Caco-2 (cell line): ENCODE measurements around the gene MIOS. TPM values are rescaled to one million over a fixed set of nuclear protein-coding genes. Genes with fewer than 3 reads are reported as not detected.

Source experiments
- BruUV-seq: library from RNA; stranded (reverse); fragments of 400-500 nt; replicated peaks from 2 replicates; lab custom pipeline; 2021; lab: Mats Ljungman, UMichigan
- CTCF ChIA-PET: fragments of 300-600 bp; sonication (Branson Sonifier 250); formaldehyde crosslinking; loops from one replicate; lab custom pipeline; 2022; ENCODE audit warnings: antibody characterized with exemption; lab: Charles Lee
- POLR2A ChIA-PET: fragments of 300-600 bp; sonication (Branson Sonifier 250); formaldehyde crosslinking; loops from one replicate; lab custom pipeline; 2022; ENCODE audit warnings: antibody characterized with exemption; lab: Charles Lee
- DNase-seq, 2 experiments: peaks; one replicate each; pipeline versions ENCODE4 v3.0.0 to v3.0.0-alpha.2; 2020 to 2022
- H3K27me3 ChIP-seq: replicated peaks from 2 replicates; pipeline ENCODE4 v1.6.0; 2011; ENCODE audit warnings: low read length; ENCODE audit not compliant: control insufficient read depth, insufficient read depth
- H3K36me3 ChIP-seq: 2 replicates; pipeline ENCODE4 v1.5.1; 2011; ENCODE audit warnings: low read length; ENCODE audit not compliant: control insufficient read depth, insufficient read depth
- H3K4me1 ChIP-seq: fragments of 250-450 bp; sonication (Bioruptor Pico); 2 replicates; pipeline ENCODE4 v1.5.1; 2020; ENCODE audit warnings: mild to moderate bottlenecking
- H3K4me3 ChIP-seq: 2 replicates; pipeline ENCODE4 v1.5.1; 2011; ENCODE audit warnings: low read depth, mild to moderate bottlenecking, control low read depth, low read length
- H3K9me3 ChIP-seq: fragments of 250-450 bp; sonication (Bioruptor Pico); 2 replicates; pipeline ENCODE4 v1.5.1; 2020; ENCODE audit warnings: mild to moderate bottlenecking, moderate library complexity
- H3K27ac Mint-ChIP-seq: one replicate; pipeline ENCODE4 v1.8.0; 2022; ENCODE audit warnings: mixed read lengths; ENCODE audit not compliant: unreplicated experiment
- H3K27me3 Mint-ChIP-seq: one replicate; pipeline ENCODE4 v1.8.0; 2022; ENCODE audit warnings: mixed read lengths; ENCODE audit not compliant: insufficient read depth, unreplicated experiment
- H3K36me3 Mint-ChIP-seq: one replicate; pipeline ENCODE4 v1.8.0; 2022; ENCODE audit warnings: mild to moderate bottlenecking, mixed read lengths; ENCODE audit not compliant: insufficient read depth, unreplicated experiment
- H3K4me1 Mint-ChIP-seq: one replicate; pipeline ENCODE4 v1.8.0; 2022; ENCODE audit warnings: low read depth, mixed read lengths; ENCODE audit not compliant: unreplicated experiment
- H3K4me3 Mint-ChIP-seq: one replicate; pipeline ENCODE4 v1.8.0; 2022; ENCODE audit warnings: mild to moderate bottlenecking, moderate library complexity, mixed read lengths; ENCODE audit not compliant: unreplicated experiment
- H3K9me3 Mint-ChIP-seq: one replicate; pipeline ENCODE4 v1.8.0; 2022; ENCODE audit warnings: mixed read lengths; ENCODE audit not compliant: unreplicated experiment
- CTCF ChIP-seq, 2 experiments: fragments of 200-600 bp in 1 of 2; IDR thresholded peaks; 1 replicate in 1 of 2; 2 replicates in 1 of 2; pipeline versions ENCODE4 v1.5.1 to v1.8.0; 2011 to 2022; ENCODE audit warnings: antibody characterized with exemption in 1 of 2, control low read depth in 1 of 2, inconsistent platforms in 1 of 2, low read depth in 1 of 2, low read length in 1 of 2, mild to moderate bottlenecking in 1 of 2, moderate library complexity in 1 of 2; ENCODE audit not compliant: insufficient read depth in 1 of 2, severe bottlenecking in 1 of 2, unreplicated experiment in 1 of 2
- intact Hi-C: fragments of 100-400 bp; cut with micrococcal nuclease; formaldehyde crosslinking; loops from one replicate; pipeline ENCODE4 v1.10.0; 2022; ENCODE audit not compliant: unreplicated experiment
- total RNA-seq: library from RNA; stranded (reverse); gene quantifications from 2 replicates; pipeline ENCODE4 v1.2.3, GENCODE V29; 2022

Gene MIOS
- total RNA-seq, 1 experiment from 2014 or later = 37.3 TPM

- Mint-ChIP-seq H3K4me1 (peaks cover 24% of the 10 kb centered on the region), H3K27me3 (no peaks in the 10 kb centered on the region)
Measured at GRCh38 chr7:7641129-7641663, 74.5 kb downstream of the MIOS start.

GRCh38 chr7:7642081-7642480 is 75.4 kb downstream of the MIOS start:
- DNase-seq = peak; percentile 80 to 81
- no peak for TF ChIP-seq CTCF (IDR thresholded peaks at IDR 0.05; ENCODE audit: insufficient read depth in 1 of 2, low read depth in 1 of 2, low read length in 1 of 2, severe bottlenecking in 1 of 2, unreplicated experiment in 1 of 2)
- Histone ChIP-seq H3K4me3 (peak overlapping the region; percentile 98), H3K4me1 (peaks cover 15% of the 10 kb centered on the region), H3K9me3 (no peaks in the 10 kb centered on the region), H3K36me3 (no peaks in the 10 kb centered on the region), H3K27me3 (no peaks in the 10 kb centered on the region)
- intact Hi-C loops = loop anchor here (1.0 kb wide), 1 partner anchor 218 kb away; no protein-coding TSS in a partner anchor
- CTCF ChIA-PET = interaction anchor here (0.7 to 1.0 kb wide), 3 partner anchors 10 to 271 kb away, joined by 3 to 4 read pairs (median 3); no protein-coding TSS in a partner anchor
- Mint-ChIP-seq H3K4me1 (peaks cover 24% of the 10 kb centered on the region), H3K36me3 (peaks cover 17% of the 10 kb centered on the region), H3K9me3 (no peaks in the 10 kb centered on the region), H3K27ac (peak overlapping the region; percentile 97), H3K27me3 (no peaks in the 10 kb centered on the region), H3K4me3 (peak overlapping the region; percentile 88)
- BruUV-seq = no TSS peak
- POLR2A ChIA-PET = interaction anchor here (0.6 to 0.7 kb wide), 2 partner anchors 65 to 100 kb away, joined by 3 read pairs; no protein-coding TSS in a partner anchor

More at GRCh38 chr7:7641129-7641663, 74.5 kb downstream of the MIOS start:
- Histone ChIP-seq H3K36me3 (no peaks in the 10 kb centered on the region), H3K27me3 (no peaks in the 10 kb centered on the region), H3K9me3 (no peaks in the 10 kb centered on the region), H3K4me3 (peak overlapping the region; percentile 98), H3K4me1 (peaks cover 15% of the 10 kb centered on the region)
- Mint-ChIP-seq H3K9me3 (no peaks in the 10 kb centered on the region), H3K36me3 (peaks cover 17% of the 10 kb centered on the region), H3K4me3 (peak overlapping the region; percentile 88), H3K27ac (peak overlapping the region; percentile 97)
- ChIA-PET POLR2A (interaction anchor here (0.5 to 1.1 kb wide), 3 partner anchors 73 to 656 kb away, joined by 3 to 4 read pairs (median 3); no protein-coding TSS in a partner anchor), CTCF (interaction anchor here (0.8 to 1.5 kb wide), 3 partner anchors 11 to 655 kb away, joined by 3 to 4 read pairs (median 3); no protein-coding TSS in a partner anchor)
- intact Hi-C loops = loop anchor here (2.0 kb wide), 1 partner anchor 656 kb away; no protein-coding TSS in a partner anchor
- peak in 1 of 2 experiments; percentile 19 for DNase-seq
- TSS peak; percentile 63 for BruUV-seq
- no peak for TF ChIP-seq CTCF (IDR thresholded peaks at IDR 0.05; ENCODE audit: insufficient read depth in 1 of 2, low read depth in 1 of 2, low read length in 1 of 2, severe bottlenecking in 1 of 2, unreplicated experiment in 1 of 2)

GRCh38 chr7:7647495-7648036 is 80.9 kb downstream of the MIOS start:
- ChIA-PET POLR2A (no interaction called here), CTCF (no interaction called here)
- peaks cover 36% of the 10 kb centered on the region for H3K4me1 Mint-ChIP-seq
- Histone ChIP-seq H3K27me3 (no peaks in the 10 kb centered on the region), H3K4me3 (no peak overlapping the region), H3K36me3 (no peaks in the 10 kb centered on the region; the same call in 1 of the 2 replicates), H3K4me1 (peaks cover 10% of the 10 kb centered on the region), H3K9me3 (no peaks in the 10 kb centered on the region)
- H3K9me3 Mint-ChIP-seq = no peaks in the 10 kb centered on the region
- intact Hi-C loops = no loop called here
- BruUV-seq = no TSS peak
- H3K27ac Mint-ChIP-seq = no peak overlapping the region
- no peak for TF ChIP-seq CTCF (IDR thresholded peaks at IDR 0.05; ENCODE audit: insufficient read depth in 1 of 2, low read depth in 1 of 2, low read length in 1 of 2, severe bottlenecking in 1 of 2, unreplicated experiment in 1 of 2)
- H3K27me3 Mint-ChIP-seq = no peaks in the 10 kb centered on the region
- H3K36me3 Mint-ChIP-seq = peaks cover 6% of the 10 kb centered on the region
- no peak overlapping the region for H3K4me3 Mint-ChIP-seq
- DNase-seq = no peak
